Hematopoietic multipotent progenitor cell treated with erythropoietin and hydrocortisone succinate and interleukin-3 and kit ligand, for 4 days (in vitro differentiated cells): ENCODE data around the gene SMARCD3.

Experiments
- DNase-seq: peaks from one replicate; pipeline ENCODE4 v3.0.0-alpha.2; 2015

SMARCD3 gene

DNA sequence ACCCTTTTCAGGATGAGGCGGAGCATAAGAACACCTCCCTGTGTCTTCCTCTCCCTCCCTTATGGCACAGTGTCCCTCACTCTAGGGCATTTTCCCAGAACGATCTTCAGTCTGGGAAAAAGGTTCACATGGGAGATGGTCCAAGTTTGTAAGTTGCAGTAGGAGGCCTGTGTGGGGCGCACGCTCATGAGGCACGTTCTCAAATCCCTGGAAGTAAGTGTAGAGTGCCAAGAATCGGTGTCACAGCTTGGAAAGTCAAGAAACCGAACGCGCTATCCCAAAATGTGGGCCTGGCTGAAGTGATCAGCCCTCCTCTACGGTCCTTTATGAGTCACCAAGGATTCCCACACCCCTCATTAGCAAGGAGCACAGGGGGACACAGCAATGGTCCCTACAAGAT lies 23.9 kb upstream of the SMARCD3 start:
- DNase-seq = no peak

- DNase-seq = peak; percentile 93
Measured at GRCh38 chr7:151271699-151272355, 23.3 kb upstream of the SMARCD3 start.

DNA sequence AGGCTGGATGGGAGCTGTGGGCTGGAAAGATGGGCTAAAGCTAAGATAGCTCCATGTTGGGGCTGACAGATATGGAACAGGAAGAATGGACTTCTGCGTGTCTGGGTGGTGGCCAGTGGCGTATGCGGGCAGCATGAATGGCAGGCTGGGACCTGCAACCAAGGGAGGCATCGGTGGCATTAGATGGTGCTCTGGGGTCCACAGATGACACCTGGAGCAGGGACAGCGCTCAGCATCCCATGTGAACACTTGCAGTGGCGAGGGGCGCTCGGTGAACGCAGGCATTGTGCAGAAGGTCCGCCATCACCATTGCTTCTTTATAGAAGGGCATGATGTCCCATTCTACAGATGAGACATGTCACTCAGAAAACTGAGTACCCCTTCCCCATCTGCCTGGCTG lies 21.0 kb upstream of the SMARCD3 start:
- no peak for DNase-seq

DNA sequence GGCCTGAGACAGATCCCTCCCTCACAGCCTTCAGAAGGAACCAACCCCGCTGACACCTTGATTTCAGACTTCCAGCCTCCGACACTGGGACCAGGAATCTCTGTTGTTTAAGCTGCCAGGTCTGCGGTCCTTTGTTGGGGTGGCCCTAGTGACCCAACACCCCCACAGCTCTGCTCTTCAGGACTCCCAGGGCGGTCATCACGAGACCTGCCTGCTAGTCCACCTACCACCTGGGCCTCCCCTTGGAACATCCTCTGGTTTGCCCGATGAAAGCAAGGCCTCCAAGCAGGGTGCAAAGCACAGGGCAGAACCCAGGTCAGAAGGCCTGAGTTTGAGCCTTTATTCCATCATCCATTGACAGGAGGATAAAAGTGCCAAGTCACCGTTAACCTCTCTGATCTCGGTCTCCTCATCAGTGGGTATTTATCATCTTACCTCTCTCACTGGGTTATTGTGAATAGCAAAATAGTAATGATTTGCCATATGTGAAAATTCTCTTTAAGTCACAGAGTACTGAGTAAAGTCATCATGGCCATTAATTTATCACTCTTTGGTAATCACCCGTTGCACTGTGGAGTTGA lies 16.9 kb upstream of the SMARCD3 start:
- DNase-seq = no peak

GRCh38 chr7:151264615-151265014 lies 16.1 kb upstream of the SMARCD3 start:
- no peak for DNase-seq

DNA sequence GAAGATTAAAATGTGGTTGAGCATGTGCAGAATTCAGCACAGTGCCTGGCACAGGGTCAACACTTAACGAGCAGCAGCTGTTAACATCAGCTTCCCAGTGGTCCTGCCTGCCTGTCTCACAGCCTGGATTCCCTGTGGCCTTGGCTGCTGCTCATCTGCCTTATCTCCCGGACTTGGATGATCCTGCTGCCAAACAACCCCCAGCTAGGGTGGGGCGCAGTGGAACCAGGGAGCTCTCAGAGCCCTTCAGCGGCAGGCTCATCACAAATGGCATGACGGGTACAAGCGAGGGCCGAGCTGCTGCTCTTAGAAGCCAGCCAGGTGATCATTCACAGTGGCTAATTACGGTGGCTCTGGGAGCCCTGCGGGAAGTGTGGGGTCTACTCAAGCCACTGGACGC lies 13.0 kb upstream of the SMARCD3 start:
- DNase-seq = no peak

DNA sequence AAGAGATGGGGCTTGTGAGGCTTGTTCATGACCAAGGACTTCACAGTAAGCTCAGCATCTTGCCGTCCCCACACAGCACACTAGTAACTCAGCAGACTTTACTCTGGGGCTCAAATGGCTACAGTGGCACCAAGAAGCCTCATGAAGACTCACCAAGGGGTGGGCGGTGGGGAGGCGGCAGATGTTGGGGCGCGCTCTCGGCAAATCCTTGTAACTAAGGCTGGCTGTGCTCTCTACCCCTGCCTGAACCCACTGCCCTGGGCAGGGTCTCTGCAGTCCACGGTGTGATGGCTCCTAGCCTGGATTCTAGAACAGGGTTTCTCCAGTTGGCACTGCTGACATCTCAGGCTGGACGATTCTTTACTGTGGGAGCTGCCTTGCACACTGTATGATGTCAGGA lies 12.4 kb upstream of the SMARCD3 start:
- no peak for DNase-seq

DNA sequence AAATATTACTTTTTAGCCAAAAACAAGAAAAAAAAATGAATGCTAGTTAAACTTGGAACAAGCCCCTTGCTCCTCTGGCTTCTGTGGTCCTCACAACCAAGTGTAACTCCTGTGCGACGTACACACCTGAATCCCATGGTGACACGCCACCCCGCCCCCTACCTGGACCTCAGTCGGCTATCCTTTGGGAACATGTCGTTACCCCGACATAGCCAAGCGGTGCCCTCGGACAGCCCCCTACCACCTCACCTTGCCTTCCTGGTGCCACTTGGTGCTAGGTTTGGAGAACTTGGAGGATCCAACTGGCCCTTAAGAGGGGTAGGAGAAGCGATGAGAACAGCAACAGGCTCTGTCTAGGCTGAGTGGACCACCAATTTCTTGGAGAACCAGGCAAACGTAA lies 12.0 kb upstream of the SMARCD3 start:
- DNase-seq = no peak

DNA sequence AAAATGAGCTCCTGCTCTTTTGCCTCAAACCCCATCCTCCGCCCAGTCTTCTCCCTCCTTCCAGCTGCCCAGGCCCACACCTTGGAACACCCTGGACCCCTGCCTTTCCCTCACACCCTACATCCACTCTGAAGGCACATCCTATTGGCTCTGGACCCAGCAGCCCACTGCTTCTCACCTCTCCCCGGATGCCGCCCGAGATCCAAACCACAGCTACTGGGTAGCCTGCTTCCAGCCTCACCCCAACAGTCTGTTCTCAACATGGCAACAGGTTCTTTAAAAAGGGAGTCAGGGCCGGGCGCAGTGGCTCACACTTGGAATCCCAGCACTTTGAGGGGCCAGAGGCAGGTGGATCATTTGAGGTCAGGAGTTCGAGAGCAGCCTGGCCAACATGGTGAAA lies 9.5 kb upstream of the SMARCD3 start:
- DNase-seq = no peak

GRCh38 chr7:151256410-151257045 lies 8.0 kb upstream of the SMARCD3 start:
- no peak for DNase-seq

- DNase-seq = no peak
Measured at GRCh38 chr7:151255390-151255789, 6.9 kb upstream of the SMARCD3 start.

- DNase-seq = no peak
Measured at GRCh38 chr7:151254851-151255250, 6.4 kb upstream of the SMARCD3 start.

DNA sequence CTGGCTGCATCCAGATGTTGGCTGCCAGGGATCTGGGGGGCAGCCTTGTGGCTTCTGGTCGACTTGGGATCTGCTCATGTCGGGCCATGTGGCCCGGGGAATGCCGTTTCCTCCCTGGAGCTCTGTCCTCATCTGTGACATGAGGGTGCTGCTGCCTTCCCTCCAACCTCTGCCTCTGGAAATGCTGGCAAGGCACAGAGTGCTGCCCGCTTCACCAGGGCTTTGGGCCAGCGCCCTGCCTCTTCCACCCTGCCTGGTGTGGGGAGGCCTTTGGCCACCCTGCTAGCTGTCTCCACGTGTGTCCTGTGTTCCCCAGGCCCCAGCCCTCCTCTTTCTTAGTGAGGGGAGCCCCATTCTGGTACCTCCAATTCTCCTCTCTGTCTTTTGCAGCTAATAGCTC lies 5.8 kb upstream of the SMARCD3 start:
- no peak for DNase-seq

- no peak for DNase-seq
Measured at GRCh38 chr7:151252961-151253711, 4.6 kb upstream of the SMARCD3 start.

GRCh38 chr7:151252561-151252835 lies 4.0 kb upstream of the SMARCD3 start:
- no peak for DNase-seq

GRCh38 chr7:151251689-151252560 lies 3.4 kb upstream of the SMARCD3 start:
- peak; percentile 32 for DNase-seq

DNA sequence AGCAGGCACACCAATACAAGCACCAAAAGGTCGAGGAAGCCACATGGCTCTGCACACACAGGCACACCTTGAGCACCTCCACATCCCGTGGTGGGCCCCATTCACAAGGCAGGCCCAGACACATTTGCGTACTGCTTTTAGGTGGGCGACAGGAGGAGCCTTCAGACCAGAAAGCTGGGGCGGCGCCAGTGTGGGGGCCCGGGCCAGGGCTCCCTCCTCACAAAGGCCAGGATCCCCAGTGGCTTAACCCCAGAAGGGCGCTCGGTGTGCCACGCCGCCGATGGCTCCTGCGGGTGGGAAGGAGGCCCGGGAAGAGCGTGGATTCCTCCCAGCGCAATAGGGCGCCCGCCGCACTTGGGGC lies 2.8 kb upstream of the SMARCD3 start:
- no peak for DNase-seq

GRCh38 chr7:151250181-151251132 lies 2.0 kb upstream of the SMARCD3 start:
- no peak for DNase-seq

- DNase-seq = peak; percentile 20
Measured at GRCh38 chr7:151249732-151250072, 1.2 kb upstream of the SMARCD3 start.

- peak; percentile 78 for DNase-seq
Measured at GRCh38 chr7:151249034-151249731, 689 bp upstream of the SMARCD3 start.

DNA sequence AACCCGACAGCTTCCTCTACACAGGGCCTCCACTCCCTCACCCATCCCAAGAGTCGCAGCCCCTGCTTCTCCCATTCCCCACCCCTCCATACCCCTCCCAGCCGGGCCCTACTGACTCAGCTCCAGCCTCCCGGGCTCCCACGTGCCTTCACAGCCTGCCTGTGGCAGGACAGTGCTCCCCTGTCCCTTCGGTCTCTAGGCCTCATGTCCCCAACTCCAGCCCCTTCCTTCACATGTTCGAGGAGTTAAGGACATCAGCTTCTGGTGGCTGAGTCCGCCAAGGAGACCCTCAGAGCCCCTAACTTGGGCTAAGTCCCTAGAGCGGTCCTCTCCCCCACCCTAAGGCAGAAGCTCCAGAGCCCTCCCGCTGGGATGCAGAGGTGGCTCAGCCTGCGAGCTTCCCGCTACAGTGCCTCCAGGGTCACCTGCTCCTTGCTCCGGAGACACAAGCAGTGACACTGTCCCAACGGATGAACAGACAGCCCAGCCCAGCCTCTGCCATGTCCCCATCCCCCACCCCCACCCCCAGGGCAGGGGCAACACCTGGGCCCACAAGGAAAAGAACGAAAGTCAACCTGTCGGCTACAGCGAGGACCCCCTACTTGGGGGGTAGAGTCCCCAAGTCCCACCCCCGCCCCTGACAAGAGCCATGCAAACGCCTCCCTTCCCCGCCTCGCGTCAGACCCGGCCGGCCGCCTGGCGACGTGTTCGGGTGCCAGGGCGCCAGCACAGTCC lies 716 bp downstream of the SMARCD3 start:
- peak; percentile 12 for DNase-seq
